Left ventricle myocardium inferior (tissue), 1 donor: ENCODE measurements around the gene UTP4. TPM values are rescaled to one million over a fixed set of nuclear protein-coding genes. Genes with fewer than 3 reads are reported as not detected.

Experiments
- DNase-seq: peaks from one replicate; pipeline ENCODE4 v3.0.0-alpha.2; 2020
- H3K27ac ChIP-seq: fragments of 200-600 bp; replicated peaks from 2 replicates; pipeline ENCODE4 v1.8.0; 2021
- H3K27me3 ChIP-seq: fragments of 200-600 bp; 2 replicates; pipeline ENCODE4 v1.8.0; 2021; ENCODE audit warnings: low read depth
- H3K36me3 ChIP-seq: fragments of 200-600 bp; 2 replicates; pipeline ENCODE4 v1.8.0; 2021
- H3K4me1 ChIP-seq: fragments of 200-600 bp; 2 replicates; pipeline ENCODE4 v1.8.0; 2021
- H3K4me3 ChIP-seq: fragments of 200-600 bp; 2 replicates; pipeline ENCODE4 v1.8.0; 2021; ENCODE audit warnings: mild to moderate bottlenecking, moderate library complexity
- H3K9me3 ChIP-seq: fragments of 200-600 bp; replicated peaks from 2 replicates; pipeline ENCODE4 v1.8.0; 2021
- intact Hi-C: fragments of 100-400 bp; cut with micrococcal nuclease; formaldehyde crosslinking; loops from one replicate; pipeline ENCODE4 v1.11.0; 2022
- total RNA-seq: library from RNA; stranded (reverse); fragmentation: NEBNext Ultra II Directional; extraction: Animal tissue kit (Norgen Biotek cat#: 25700); gene quantifications from one replicate; pipeline ENCODE4 v1.2.1, GENCODE V29; 2021
- TF ChIP-seq, protein P1 (sequence below): fragments of 200-600 bp; IDR thresholded peaks from 2 replicates; pipeline ENCODE4 v1.8.0; 2021; ENCODE audit warnings: antibody characterized with exemption, mild to moderate bottlenecking, borderline replicate concordance
- donor health status: DM: no; HTN: yes; CAD: no; lungs with severe emphysema.

The UTP4 gene
- total RNA-seq, 1 donor from 2014 or later: 30.4 TPM

DNA sequence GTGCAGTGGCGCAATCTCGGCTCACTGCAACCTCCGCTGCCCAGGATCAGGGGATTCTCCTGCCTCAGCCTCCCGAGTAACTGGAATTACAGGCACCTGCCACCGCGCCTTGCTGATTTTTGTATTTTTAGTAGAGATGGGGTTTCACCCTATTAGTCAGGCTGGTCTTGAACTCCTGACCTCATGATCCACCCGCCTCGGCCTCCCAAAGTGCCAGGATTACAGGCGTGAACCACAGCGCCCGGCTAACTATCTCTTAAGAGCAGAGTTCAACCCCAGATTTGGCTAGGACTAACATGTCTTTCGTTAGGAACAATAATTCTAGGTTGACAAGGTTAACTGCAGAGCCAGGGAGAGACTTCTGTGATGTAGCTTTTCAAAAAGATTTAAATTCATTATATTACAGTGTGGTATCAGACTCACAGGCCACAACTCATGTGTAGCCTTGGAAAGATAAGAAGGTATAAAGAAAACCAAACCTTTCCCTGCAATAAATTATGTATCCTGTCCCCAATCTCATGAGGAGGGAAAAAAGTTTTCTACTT, 4.4 kb upstream of the UTP4 start:
- Histone ChIP-seq H3K27me3 (no peaks in the 10 kb centered on the region), H3K9me3 (no peaks in the 10 kb centered on the region), H3K36me3 (peaks cover 6% of the 10 kb centered on the region), H3K27ac (no peak overlapping the region), H3K4me1 (peaks cover 39% of the 10 kb centered on the region), H3K4me3 (no peak overlapping the region)
- TF ChIP-seq, protein P1, sequence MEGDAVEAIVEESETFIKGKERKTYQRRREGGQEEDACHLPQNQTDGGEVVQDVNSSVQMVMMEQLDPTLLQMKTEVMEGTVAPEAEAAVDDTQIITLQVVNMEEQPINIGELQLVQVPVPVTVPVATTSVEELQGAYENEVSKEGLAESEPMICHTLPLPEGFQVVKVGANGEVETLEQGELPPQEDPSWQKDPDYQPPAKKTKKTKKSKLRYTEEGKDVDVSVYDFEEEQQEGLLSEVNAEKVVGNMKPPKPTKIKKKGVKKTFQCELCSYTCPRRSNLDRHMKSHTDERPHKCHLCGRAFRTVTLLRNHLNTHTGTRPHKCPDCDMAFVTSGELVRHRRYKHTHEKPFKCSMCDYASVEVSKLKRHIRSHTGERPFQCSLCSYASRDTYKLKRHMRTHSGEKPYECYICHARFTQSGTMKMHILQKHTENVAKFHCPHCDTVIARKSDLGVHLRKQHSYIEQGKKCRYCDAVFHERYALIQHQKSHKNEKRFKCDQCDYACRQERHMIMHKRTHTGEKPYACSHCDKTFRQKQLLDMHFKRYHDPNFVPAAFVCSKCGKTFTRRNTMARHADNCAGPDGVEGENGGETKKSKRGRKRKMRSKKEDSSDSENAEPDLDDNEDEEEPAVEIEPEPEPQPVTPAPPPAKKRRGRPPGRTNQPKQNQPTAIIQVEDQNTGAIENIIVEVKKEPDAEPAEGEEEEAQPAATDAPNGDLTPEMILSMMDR: no peak
- intact Hi-C loops: no loop called here
- DNase-seq: no peak

DNA sequence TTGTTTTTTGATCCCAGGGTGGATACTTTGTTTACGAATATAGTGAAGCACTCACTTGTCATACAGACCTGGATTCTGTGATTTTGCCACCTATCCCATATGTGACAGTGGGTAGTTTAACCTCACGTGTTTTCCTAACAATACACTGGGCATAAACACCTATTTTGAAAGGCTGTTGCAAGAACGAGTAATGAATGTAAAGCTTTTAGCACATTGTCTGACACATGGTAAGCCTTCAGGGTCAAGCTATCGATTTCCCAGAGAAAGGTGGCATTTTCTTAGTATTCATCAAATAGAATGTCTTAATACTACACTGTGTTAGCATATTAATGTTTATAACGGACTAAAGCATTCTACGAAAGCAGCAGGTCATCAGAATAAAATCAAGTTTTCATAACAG, 2.0 kb upstream of the UTP4 start:
- no peak overlapping the region for H3K27ac ChIP-seq
- H3K4me1 ChIP-seq: peaks cover 46% of the 10 kb centered on the region
- no peaks in the 10 kb centered on the region for H3K27me3 ChIP-seq
- no peaks in the 10 kb centered on the region for H3K9me3 ChIP-seq
- no peak for DNase-seq
- intact Hi-C loops: no loop called here
- TF ChIP-seq, protein P1: no peak
- H3K4me3 ChIP-seq: no peak overlapping the region
- peaks cover 6% of the 10 kb centered on the region for H3K36me3 ChIP-seq

DNA sequence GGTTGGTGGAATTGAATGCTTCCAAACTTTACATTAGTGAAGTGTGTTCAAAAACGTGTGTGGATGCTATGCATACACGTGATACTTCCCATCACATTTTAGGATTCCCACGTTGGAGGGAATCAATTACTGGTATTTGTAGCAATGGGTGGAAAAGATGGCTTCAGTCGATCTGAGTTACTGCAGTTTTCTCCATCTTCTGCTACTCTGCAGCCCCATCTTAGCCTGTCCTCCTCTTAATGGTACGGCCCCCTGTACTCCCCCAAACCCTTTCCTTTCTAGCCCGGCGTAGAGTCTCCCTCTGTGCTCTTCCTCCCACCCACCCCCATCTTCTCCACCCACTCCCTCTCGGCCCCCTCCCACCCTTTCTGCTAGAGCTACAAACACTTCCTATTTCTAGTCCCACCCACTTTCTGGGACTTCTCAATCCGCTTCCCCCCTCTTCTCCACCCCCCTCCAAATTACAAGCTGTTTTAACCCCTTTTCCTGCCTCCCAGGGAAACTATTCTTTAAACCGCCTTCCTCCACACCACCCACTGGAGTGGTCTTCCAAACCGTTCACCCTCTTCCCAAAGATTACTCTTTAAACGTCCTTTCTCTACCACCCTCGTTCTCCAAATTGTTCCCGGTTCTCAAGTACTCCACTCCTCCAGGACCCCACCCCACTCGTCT, 1.1 kb upstream of the UTP4 start:
- Histone ChIP-seq H3K9me3 (no peaks in the 10 kb centered on the region), H3K27me3 (no peaks in the 10 kb centered on the region), H3K4me1 (peaks cover 46% of the 10 kb centered on the region), H3K4me3 (peak overlapping the region; percentile 79), H3K36me3 (peaks cover 6% of the 10 kb centered on the region), H3K27ac (peak overlapping the region; percentile 94)
- no peak for DNase-seq
- TF ChIP-seq, protein P1: no peak
- intact Hi-C loops: no loop called here

DNA sequence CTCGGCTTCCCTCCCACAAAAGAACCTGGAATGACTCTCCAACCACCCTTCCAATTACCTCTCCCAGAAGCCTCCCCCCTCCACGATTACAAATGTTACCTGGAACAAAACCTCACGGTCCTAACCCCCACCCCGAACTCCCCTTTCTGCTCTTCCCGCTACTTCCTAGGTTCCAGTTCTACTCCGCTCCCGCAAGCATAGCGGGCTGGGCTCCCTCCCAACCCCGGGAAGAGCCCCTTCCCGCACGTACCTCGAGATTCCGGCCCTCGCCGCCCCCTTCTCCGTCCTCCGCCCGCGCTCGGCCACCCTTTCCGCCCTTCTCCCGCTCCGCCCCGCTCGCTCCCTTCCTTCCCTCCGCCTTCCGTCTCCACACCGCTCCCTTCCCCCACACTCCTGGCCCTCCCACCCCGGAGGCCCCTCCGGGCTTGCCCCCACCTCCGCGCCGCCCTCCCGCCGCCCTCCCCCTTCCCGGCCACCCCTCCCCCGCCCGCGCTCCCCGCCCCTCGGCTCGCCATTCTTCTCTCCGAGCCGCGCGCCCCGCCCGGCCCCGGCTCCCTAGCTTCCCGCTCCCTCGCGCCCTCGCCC, 518 bp upstream of the UTP4 start:
- peaks cover 40% of the 10 kb centered on the region for H3K4me1 ChIP-seq
- intact Hi-C loops: no loop called here
- H3K27ac ChIP-seq: peak overlapping the region; percentile 94
- TF ChIP-seq, protein P1: no peak
- H3K27me3 ChIP-seq: no peaks in the 10 kb centered on the region
- H3K9me3 ChIP-seq: no peaks in the 10 kb centered on the region
- peak; percentile 79 for DNase-seq
- peak overlapping the region; percentile 79 for H3K4me3 ChIP-seq
- peaks cover 11% of the 10 kb centered on the region for H3K36me3 ChIP-seq

DNA sequence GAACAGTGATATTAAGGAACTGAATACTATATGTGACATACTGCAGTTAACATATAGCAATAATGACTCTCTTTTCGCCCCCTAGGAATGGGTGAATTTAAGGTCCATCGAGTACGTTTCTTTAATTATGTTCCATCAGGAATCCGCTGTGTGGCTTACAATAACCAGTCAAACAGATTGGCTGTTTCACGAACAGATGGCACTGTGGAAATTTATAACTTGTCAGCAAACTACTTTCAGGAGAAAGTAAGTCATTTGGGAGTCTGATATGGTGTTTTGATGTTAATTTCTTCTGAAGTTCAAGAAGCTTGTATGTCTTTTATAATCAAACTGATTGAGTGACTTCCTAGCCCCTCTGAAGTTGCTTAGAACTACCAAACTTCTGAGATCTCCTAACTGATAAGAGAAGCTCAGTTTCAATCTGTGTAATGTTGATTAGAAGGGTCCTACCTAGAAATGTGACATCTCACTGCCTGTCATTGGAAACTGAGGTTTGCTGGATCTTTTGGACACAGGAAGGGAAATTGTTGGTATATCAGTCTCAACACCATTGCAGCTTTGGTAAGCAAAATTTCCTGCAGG, 1.0 kb downstream of the UTP4 start:
- Histone ChIP-seq H3K9me3 (no peaks in the 10 kb centered on the region), H3K4me1 (peaks cover 39% of the 10 kb centered on the region), H3K27me3 (no peaks in the 10 kb centered on the region), H3K4me3 (peak overlapping the region; percentile 79), H3K36me3 (peaks cover 24% of the 10 kb centered on the region), H3K27ac (peak overlapping the region; percentile 94)
- intact Hi-C loops: no loop called here
- no peak for DNase-seq
- TF ChIP-seq, protein P1: no peak
